ENCODE results near the gene VIPR2.

- no peak for TF ChIP-seq POLR2A (IDR thresholded peaks at IDR 0.05)
- no peak for TF ChIP-seq POLR2AphosphoS5 (IDR thresholded peaks at IDR 0.05)
- TF ChIP-seq CTCF (IDR thresholded peaks at IDR 0.05) = no peak
Measured at GRCh38 chr7:158994687-158995086, 150.0 kb downstream of the VIPR2 start.
